Muscle of arm (tissue), 12 donors: ENCODE data around the gene POR. TPM values are rescaled to one million over a fixed set of nuclear protein-coding genes. Genes with fewer than 3 reads are reported as not detected.

ENCODE experiments used
- DNase-seq: peaks from one replicate; pipeline ENCODE4 v3.0.0-alpha.2; 2013
- polyA plus RNA-seq, 12 donors: library from polyadenylated mRNA; unstranded; fragments of 120-200 nt; gene quantifications; one replicate each; pipeline ENCODE4 v1.2.1, GENCODE V29; 2013; ENCODE audit not compliant: insufficient read length in 12 of 12

Gene POR
- polyA plus RNA-seq, 12 donors: 23.4 to 58.4 (median 31.8) TPM; not detected in 1

GRCh38 chr7:75971309-75971960 lies 56.5 kb downstream of the POR start:
- DNase-seq: no peak

- no peak for DNase-seq
These were observed 57.2 kb downstream of the POR start for GRCh38 chr7:75971961-75972763.

GRCh38 chr7:75977743-75978142 lies 62.8 kb downstream of the POR start:
- peak; percentile 89 for DNase-seq

- DNase-seq: no peak
These were observed 64.9 kb downstream of the POR start for GRCh38 chr7:75979759-75980429.

GRCh38 chr7:75980430-75981202 lies 65.7 kb downstream of the POR start:
- no peak for DNase-seq

- DNase-seq: no peak
These were observed 66.2 kb downstream of the POR start for GRCh38 chr7:75981203-75981452.

- no peak for DNase-seq
These were observed 66.7 kb downstream of the POR start for GRCh38 chr7:75981453-75982305.

- no peak for DNase-seq
These were observed 67.5 kb downstream of the POR start for GRCh38 chr7:75982306-75983064.

GRCh38 chr7:75983471-75984129 lies 68.6 kb downstream of the POR start:
- DNase-seq: no peak

GRCh38 chr7:75984130-75985008 lies 69.4 kb downstream of the POR start:
- DNase-seq: no peak

GRCh38 chr7:75985009-75985517 lies 70.1 kb downstream of the POR start:
- DNase-seq: no peak

GRCh38 chr7:75985518-75986146 lies 70.7 kb downstream of the POR start:
- no peak for DNase-seq

GRCh38 chr7:75986147-75986781 lies 71.3 kb downstream of the POR start:
- no peak for DNase-seq

- no peak for DNase-seq
These were observed 72.3 kb downstream of the POR start for GRCh38 chr7:75987026-75987804.

GRCh38 chr7:75987805-75988567 lies 73.0 kb downstream of the POR start:
- no peak for DNase-seq
